Skeletal muscle satellite cell (primary cell): ENCODE data around the gene PIH1D1.
"Not testable (repeated sequence)": the region's sequence is repeated elsewhere in the genome, so short reads cannot be mapped to it uniquely, and the experiment has no call there.

Source experiments
- H3K27me3 ChIP-seq: 2 replicates; pipeline ENCODE4 v1.7.0; 2013; ENCODE audit warnings: low read length; ENCODE audit not compliant: control insufficient read depth, insufficient read depth
- H3K36me3 ChIP-seq: 2 replicates; pipeline ENCODE4 v1.7.0; 2013; ENCODE audit warnings: mild to moderate bottlenecking, control low read depth, low read length; ENCODE audit not compliant: insufficient read depth
- H3K4me1 ChIP-seq: 2 replicates; pipeline ENCODE4 v1.7.0; 2013; ENCODE audit warnings: low read length; ENCODE audit not compliant: control insufficient read depth, insufficient read depth
- H3K4me2 ChIP-seq: 2 replicates; pipeline ENCODE4 v1.7.0; 2013; ENCODE audit warnings: mild to moderate bottlenecking, low read length
- H3K4me3 ChIP-seq: 2 replicates; pipeline ENCODE4 v1.7.0; 2013; ENCODE audit warnings: low read length
- H3K9ac ChIP-seq: 2 replicates; pipeline ENCODE4 v1.7.0; 2013; ENCODE audit warnings: mild to moderate bottlenecking, low read depth, low read length, moderate library complexity
- H3K9me3 ChIP-seq: replicated peaks from 2 replicates; pipeline ENCODE4 v1.7.0; 2013; ENCODE audit warnings: mild to moderate bottlenecking, control low read depth, low read length

PIH1D1 gene

GRCh38 chr19:49475995-49476880, 24.6 kb upstream of the PIH1D1 start:
- no peak overlapping the region for H3K9ac ChIP-seq
- H3K9me3 ChIP-seq: no peaks in the 10 kb centered on the region
- peaks cover 4% of the 10 kb centered on the region for H3K4me1 ChIP-seq
- H3K36me3 ChIP-seq: no peaks in the 10 kb centered on the region
- no peaks in the 10 kb centered on the region for H3K27me3 ChIP-seq
- H3K4me2 ChIP-seq: no peak overlapping the region
- no peak overlapping the region for H3K4me3 ChIP-seq

DNA sequence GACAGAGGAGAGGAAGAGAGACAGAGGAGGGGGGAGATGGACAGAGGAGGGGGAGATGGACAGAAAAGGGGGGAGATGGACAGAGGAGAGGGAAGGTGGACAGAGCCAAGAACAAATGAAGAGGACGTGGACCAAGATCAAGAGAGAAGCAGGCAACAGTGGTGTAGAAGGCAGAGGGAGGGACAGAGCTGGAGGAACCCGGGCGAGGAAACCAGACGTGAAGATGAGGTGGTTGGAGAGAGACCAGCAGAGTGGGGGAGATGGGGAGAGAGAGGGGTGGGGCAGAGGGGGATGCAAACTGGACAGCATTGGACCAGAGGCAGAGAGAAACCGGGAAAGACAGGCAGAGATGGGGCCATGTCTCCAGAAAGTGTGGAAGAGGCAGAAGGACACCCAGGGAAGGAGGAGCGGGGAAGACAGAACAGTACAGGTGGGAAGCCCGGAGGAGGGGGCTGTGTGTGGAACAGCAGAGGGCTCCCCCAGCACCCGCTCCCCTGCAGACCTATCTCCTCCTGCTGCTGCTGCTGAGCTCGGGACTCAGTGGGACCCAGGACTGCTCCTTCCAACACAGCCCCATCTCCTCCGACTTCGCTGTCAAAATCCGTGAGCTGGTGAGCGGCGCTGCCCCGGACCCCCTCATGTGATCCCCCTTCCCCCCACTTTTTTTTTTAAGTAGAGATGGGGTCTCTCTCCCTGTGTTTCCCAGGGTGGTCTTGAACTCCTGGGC, 23.7 kb upstream of the PIH1D1 start:
- H3K36me3 ChIP-seq: no peaks in the 10 kb centered on the region
- H3K4me1 ChIP-seq: peaks cover 4% of the 10 kb centered on the region
- H3K4me3 ChIP-seq: no peak overlapping the region
- no peak overlapping the region for H3K9ac ChIP-seq
- no peak overlapping the region for H3K4me2 ChIP-seq
- H3K27me3 ChIP-seq: no peaks in the 10 kb centered on the region
- no peaks in the 10 kb centered on the region for H3K9me3 ChIP-seq

DNA sequence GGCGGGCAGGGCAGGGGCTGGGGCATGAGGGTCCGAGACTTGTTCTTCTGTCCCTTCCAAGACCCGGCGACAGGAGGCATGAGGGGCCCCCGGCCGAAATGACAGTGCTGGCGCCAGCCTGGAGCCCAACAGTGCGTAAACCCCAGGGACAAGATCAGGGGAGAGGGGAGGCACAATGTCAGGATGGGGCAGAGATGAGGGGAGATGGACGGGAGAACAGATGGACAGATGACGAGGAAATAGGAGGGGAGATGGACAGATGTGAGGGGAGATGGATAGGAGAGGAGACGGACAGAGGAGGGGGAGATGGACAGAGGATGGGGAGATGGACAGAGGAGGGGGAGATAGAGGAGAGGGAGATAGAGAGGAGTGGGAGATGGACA, 22.9 kb upstream of the PIH1D1 start:
- peak overlapping the region; percentile 65 for H3K4me3 ChIP-seq
- H3K4me2 ChIP-seq: peak overlapping the region; percentile 93
- H3K4me1 ChIP-seq: peaks cover 4% of the 10 kb centered on the region
- no peaks in the 10 kb centered on the region for H3K36me3 ChIP-seq
- H3K9me3 ChIP-seq: no peaks in the 10 kb centered on the region
- no peaks in the 10 kb centered on the region for H3K27me3 ChIP-seq
- peak overlapping the region; percentile 77 for H3K9ac ChIP-seq

- peak within 1 kb of the TSS; percentile 93 for H3K4me2 ChIP-seq
- H3K4me1 ChIP-seq: peaks cover 4% of the 10 kb centered on the region
- peak within 1 kb of the TSS; percentile 65 for H3K4me3 ChIP-seq
- no peaks in the 10 kb centered on the region for H3K36me3 ChIP-seq
- H3K9me3 ChIP-seq: no peaks in the 10 kb centered on the region
- peak within 1 kb of the TSS; percentile 77 for H3K9ac ChIP-seq
- no peaks in the 10 kb centered on the region for H3K27me3 ChIP-seq
These were observed 22.4 kb upstream of the PIH1D1 start, which contains the start of gene FLT3LG for GRCh38 chr19:49473868-49474541. FLT3LG (plus strand) TSS chr19:49474215; CDS start chr19:49474640, 425 bp downstream.

DNA sequence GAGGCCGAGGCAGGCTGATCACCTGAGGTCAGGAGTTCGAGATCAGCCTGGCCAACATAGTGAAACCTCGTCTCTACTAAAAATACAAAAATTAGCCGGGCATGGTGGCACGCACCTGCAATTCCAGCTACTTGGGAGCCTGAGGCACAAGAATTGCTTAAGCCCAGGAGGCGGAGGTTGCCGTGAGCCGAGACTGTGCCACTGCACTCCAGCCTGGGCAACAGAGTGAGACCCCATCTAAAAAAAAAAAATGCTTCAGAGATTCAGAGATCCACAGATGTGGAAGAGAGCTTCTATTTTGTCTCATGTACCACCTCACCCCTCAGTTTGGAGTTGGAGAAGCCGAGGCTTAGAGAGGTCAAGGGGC, 21.9 kb upstream of the PIH1D1 start:
- not testable (repeated sequence) for H3K36me3 ChIP-seq, H3K4me1 ChIP-seq, H3K27me3 ChIP-seq, H3K9me3 ChIP-seq
- Histone ChIP-seq H3K4me2 (peak overlapping the region; percentile 93), H3K9ac (peak overlapping the region; percentile 77), H3K4me3 (peak overlapping the region; percentile 65)

DNA sequence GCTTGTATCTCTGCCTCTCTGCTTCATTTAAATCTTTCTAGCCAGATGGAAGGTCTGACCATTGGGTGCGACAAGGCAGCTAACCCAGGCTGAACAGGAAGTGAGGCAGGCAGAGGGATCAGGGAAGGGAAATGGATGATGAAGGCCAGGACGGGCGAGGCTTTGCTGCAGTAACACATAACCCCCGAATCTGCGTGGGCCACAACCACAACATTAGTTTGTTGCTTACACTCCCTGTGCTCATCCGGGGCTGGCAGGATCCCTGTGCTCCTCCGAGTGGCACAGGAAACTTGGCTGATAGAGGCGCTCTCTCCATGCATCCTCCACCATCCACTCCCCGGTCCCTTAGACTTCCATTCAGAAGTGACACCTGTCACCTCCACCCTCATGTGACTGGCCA, 21.3 kb upstream of the PIH1D1 start:
- H3K9ac ChIP-seq: no peak overlapping the region
- H3K4me2 ChIP-seq: no peak overlapping the region
- H3K4me1 ChIP-seq: peaks cover 4% of the 10 kb centered on the region
- no peak overlapping the region for H3K4me3 ChIP-seq
- no peaks in the 10 kb centered on the region for H3K9me3 ChIP-seq
- no peaks in the 10 kb centered on the region for H3K36me3 ChIP-seq
- no peaks in the 10 kb centered on the region for H3K27me3 ChIP-seq

DNA sequence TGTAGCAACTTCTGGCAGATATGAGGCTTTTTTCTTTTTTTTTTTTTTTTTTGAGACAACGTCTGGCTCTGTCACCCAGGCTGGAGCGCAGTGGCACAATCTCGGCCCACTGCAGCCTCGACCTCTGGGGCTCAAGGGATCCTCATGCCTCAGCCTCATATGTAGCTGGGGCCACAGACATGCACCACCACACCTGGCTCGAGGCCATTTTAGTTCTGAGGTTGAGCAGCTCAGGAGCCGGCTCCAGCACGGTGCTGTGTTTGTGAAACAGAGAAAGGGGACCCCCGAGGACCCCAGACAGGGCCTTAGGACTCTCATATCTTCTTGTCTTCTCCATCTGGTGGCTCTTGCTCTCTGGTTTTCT, 19.0 kb upstream of the PIH1D1 start:
- Histone ChIP-seq H3K9ac (no peak overlapping the region), H3K4me1 (peaks cover 4% of the 10 kb centered on the region), H3K4me2 (no peak overlapping the region), H3K4me3 (no peak overlapping the region), H3K27me3 (no peaks in the 10 kb centered on the region), H3K9me3 (no peaks in the 10 kb centered on the region), H3K36me3 (no peaks in the 10 kb centered on the region)

- Histone ChIP-seq H3K36me3 (no peaks in the 10 kb centered on the region), H3K9me3 (no peaks in the 10 kb centered on the region), H3K9ac (no peak overlapping the region), H3K4me2 (no peak overlapping the region), H3K27me3 (no peaks in the 10 kb centered on the region), H3K4me3 (no peak overlapping the region), H3K4me1 (peaks cover 4% of the 10 kb centered on the region)
These were observed 18.4 kb upstream of the PIH1D1 start for GRCh38 chr19:49469828-49470614.

DNA sequence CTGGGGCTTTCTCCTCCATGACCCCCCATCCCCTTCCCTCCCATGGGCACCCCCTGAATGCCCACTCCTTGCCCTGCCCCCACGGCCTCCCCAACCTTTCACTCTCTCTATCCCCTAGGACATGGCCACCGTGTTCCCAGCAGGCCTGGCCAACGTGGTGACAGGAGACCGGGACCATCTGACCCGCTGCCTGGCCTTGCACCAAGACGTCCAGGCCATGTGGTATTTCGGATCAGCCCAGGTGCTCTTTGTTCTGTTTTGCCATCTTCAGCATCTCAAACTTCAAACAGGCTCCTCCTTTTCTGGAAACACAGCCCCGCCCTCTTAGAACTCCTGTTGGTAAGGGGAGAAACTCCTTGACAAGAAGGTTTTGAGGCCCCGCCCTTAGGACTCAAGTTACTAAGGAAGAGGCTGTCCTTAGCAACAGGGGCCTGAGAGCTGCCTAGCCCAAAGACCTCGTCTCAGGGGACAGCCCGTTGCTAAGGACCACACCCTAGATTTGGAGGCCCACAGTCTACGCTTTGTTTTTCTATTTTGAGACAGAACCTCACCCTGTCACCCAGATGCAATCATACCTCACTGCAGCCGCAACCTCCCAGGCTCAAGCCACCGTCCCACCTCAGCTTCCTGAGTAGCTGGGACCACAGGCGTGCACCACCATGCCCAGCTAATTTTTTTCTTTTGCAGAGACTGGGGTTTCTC, 17.3 kb upstream of the PIH1D1 start:
- Histone ChIP-seq H3K4me3 (no peak overlapping the region), H3K9me3 (no peaks in the 10 kb centered on the region), H3K4me2 (no peak overlapping the region), H3K27me3 (no peaks in the 10 kb centered on the region), H3K9ac (no peak overlapping the region), H3K4me1 (peaks cover 4% of the 10 kb centered on the region), H3K36me3 (peaks cover 5% of the 10 kb centered on the region)

DNA sequence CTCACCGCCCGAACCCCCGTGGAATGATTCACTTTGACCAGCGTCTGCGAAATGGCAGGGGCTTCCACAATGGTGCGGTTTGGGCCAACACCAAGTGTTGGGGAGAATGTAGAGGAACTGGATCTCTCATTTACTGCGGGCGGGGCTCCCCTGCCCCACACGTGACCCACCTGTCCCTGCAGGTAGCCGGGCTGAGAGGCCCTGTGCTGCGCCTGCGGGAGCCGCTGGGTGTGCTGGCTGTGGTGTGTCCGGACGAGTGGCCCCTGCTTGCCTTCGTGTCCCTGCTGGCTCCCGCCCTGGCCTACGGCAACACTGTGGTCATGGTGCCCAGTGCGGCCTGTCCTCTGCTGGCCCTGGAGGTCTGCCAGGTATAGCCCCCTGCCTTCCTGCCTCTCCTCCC, 16.6 kb upstream of the PIH1D1 start:
- H3K4me1 ChIP-seq: no peaks in the 10 kb centered on the region
- H3K4me2 ChIP-seq: no peak overlapping the region
- no peak overlapping the region for H3K9ac ChIP-seq

More for the DNA sequence above, 16.6 kb upstream of the PIH1D1 start:
- no peak overlapping the region for H3K4me3 ChIP-seq
- no peaks in the 10 kb centered on the region for H3K27me3 ChIP-seq
- H3K36me3 ChIP-seq: peaks cover 5% of the 10 kb centered on the region
- H3K9me3 ChIP-seq: no peaks in the 10 kb centered on the region
